Right lobe of liver (tissue), 4 donors: Measurements from ENCODE around the gene LAMA1.

Experiments used
- POLR2A ChIP-seq: fragments of 450-650 bp; IDR thresholded peaks from one replicate; pipeline ENCODE4 v1.6.1; 2017; ENCODE audit warnings: antibody characterized with exemption, mild to moderate bottlenecking
- TF ChIP-seq, protein P1 (sequence below), 4 donors: fragments of 200-600 bp in 3 of 4; fragments of 450-650 bp in 1 of 4; IDR thresholded peaks; one replicate each; pipeline versions ENCODE4 v1.5.1 to v1.8.0; 2016 to 2022; ENCODE audit warnings: antibody characterized with exemption in 4 of 4, mild to moderate bottlenecking in 2 of 4
- donor health status: DM: no; HTN: no; CAD: no.
- donor health status: DM: no; HTN: no; CAD: no.
- donor health status: DM: no; HTN: yes; CAD: no.

DNA sequence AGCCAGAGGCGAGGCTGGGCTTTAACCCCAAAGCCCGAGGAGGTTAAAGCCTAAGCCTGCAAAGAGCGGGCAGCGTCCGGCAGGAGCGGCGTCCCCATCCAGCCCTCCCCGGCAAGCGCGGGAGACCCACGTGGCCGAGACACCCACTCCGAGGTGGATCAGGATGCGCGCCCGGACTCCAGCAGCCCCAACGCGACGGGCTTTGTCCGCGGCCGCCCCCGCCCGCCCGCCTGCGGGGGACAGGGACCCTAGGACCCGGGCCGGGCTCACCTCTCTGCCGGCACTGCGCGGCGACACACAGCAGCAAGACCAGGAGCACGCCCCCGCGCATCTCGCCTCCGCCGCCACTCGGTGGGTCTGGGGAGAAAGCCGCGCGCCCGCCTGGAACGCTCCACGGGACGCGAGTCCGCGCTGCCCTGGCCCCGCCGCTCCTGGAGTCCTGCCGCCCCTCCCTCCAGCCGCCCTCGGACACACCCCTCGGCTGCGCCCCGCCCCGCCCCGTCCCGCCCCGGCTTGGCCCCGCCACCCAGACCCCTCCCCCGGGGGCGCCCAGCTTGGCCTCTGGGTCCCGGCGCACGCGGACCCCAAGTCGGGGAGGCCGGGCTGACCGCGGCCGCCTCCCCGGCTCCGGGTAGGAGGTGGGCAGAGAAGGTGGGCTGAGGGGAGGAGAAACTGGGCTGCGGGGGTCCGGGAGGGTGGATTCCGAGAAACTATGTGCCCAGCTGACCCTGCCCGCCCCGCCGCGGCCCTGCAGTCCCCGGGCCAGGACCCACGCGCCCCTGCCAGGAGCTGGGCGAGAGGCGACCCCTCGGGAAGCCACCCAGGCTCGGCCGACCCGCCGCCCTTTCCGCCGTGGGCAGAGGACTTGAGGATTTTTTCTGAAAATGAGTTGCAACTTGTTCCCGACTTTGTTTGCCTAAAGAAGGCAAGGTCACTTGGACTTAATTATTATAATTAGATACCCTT, at the start of gene LAMA1:
- TF ChIP-seq, protein P1, sequence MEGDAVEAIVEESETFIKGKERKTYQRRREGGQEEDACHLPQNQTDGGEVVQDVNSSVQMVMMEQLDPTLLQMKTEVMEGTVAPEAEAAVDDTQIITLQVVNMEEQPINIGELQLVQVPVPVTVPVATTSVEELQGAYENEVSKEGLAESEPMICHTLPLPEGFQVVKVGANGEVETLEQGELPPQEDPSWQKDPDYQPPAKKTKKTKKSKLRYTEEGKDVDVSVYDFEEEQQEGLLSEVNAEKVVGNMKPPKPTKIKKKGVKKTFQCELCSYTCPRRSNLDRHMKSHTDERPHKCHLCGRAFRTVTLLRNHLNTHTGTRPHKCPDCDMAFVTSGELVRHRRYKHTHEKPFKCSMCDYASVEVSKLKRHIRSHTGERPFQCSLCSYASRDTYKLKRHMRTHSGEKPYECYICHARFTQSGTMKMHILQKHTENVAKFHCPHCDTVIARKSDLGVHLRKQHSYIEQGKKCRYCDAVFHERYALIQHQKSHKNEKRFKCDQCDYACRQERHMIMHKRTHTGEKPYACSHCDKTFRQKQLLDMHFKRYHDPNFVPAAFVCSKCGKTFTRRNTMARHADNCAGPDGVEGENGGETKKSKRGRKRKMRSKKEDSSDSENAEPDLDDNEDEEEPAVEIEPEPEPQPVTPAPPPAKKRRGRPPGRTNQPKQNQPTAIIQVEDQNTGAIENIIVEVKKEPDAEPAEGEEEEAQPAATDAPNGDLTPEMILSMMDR (IDR thresholded peaks at IDR 0.05): no peak
- TF ChIP-seq POLR2A: no peak
